Measurements from ENCODE around the gene COL27A1.
"Not testable (repeated sequence)": the region's sequence is repeated elsewhere in the genome, so short reads cannot be mapped to it uniquely, and the experiment has no call there.

COL27A1 gene

GRCh38 chr9:114123031-114123977 is 32.0 kb upstream of the COL27A1 start:
- no peak for DNase-seq

- DNase-seq, result no peak
These were observed 31.2 kb upstream of the COL27A1 start for GRCh38 chr9:114124138-114124537.

GRCh38 chr9:114124666-114125475 is 30.5 kb upstream of the COL27A1 start:
- DNase-seq, result no peak

DNA sequence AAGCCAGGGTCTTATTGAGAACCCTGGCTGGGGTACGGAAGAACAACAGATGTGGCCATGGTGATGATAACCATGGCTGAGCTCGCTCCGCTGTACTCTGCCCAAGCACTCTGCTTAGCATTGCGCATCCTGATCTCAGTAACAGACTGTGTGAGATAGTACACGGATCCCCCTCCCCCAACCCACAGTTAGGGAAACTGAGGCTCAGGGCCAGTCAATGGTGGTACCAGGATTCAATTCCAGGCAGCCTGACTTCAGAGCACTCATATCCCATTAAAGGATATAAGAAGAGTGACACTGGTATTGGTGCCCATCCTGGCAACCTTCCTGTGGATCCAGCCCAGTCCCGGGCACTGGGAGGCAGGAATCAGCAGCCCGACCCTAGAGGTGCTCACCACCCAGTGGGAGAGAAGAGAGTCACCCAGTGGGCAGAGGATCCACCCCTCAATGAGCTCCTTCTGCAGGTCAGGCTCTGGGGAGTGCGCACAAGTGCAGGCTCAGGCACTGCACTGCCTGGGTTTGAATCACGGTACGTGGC is 29.8 kb upstream of the COL27A1 start:
- no peak for DNase-seq

DNA sequence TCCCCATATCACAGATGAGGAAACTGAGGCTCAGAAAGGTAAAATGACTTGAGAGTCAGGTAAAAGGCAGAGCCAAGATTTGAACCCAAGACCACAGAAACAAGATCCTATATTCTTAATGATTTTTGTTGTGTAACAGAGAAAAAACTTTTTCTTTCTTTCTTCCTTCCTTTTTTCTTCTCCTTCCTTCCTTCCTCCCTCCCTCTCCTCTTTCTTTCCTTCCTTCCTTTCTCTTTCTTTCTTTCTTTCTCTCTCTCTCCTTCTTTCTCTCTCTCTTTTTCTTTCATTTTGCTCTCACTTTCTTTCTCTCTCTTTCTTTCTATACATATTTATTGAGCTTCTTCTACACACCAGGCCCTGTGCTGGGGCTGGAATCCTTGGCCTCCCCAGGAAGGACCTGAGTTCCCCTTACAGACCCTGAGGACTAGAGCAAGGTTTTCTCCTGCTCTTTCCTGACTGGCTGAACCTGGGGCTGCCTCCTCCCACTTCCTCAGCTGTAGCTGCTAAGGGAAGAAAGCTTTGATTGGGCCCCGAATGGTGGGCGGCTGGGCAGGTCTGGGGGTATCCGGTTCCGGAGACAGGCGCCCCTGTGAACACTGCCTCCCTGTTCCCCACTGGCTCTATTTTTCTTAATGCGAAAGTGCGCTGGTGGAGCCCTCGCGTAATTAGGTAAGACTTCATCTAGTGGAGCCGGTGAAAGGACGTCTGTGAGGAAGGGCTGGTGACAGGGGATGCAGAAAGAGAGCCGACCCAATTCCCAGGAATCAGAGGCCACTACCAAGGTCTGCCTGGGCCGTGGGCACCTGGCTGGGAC is 28.9 kb upstream of the COL27A1 start:
- no peak for DNase-seq

DNA sequence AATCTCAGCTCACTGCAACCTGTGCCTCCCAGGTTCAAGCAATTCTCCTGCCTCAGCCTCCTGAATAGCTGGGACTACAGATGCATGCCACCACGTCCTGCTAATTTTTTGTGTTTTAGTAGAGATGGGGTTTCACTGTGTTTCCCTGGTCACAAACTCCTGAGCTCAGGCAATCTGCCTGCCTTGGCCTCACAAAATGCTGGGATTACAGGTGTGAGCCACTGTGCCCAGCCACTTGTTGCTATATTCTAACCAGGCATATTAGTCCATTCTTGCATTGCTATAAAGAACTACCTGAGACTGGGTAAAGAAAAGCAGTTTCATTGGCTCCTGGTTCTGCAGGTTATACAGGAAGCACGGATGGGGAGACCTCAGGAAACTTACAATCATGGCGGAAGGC is 26.6 kb upstream of the COL27A1 start:
- DNase-seq, result not testable (repeated sequence)

DNA sequence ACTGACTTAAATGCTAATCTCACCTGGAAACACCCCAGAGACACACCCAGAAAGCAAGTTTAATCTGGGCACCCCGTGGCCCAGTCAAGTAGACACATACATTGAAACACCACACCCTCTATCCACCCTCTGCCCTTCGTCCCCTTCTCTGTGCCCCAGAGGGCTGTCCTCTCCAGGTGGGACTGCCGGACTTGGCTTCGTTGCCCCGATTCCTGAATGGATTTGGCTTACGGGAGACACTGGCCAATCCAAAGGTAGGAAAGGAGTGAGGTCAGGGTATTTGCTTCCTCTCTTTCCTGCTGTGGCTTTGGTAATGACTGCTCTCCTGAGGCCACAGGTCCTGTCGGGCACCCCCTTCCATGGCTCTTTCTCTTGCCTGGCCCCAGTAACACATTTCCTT is 25.2 kb upstream of the COL27A1 start:
- no peak for DNase-seq

- no peak for DNase-seq
These were observed 24.6 kb upstream of the COL27A1 start for GRCh38 chr9:114130624-114131277.

DNA sequence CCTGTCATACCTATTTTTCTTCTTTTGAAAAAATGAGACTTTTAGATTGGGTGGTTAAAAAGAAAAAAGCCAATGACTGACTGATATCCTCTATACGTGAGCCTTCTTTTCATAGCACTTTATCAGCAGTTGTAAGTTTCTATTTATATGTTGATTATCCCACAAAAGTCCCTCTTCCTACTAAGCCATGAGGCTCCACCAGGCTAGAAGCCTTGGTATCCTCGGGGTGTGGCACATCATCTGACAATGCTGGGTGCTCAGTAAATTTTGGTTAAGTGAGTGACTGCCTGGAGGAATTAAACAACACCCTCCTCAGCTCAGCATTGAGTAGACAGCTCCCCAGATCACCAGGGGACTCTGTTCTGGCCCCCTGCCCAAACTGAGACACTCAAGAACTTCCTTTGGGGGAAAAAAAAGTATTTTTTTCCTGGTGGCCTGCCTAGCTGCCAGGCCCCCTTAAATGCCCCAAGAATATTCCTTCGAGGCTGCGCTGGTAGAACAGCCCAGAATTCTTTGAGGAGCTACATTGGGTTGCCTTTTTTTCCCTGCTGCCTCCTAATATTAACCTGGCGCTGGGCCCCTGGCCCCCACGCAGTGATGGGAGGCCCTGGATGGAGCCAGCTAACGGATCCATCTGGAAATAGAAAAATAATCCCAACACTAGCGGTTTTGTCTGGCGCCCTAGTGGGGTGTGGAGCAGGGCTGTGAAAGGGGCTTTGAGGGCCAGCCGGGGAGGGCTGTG is 23.4 kb upstream of the COL27A1 start:
- no peak for DNase-seq

DNA sequence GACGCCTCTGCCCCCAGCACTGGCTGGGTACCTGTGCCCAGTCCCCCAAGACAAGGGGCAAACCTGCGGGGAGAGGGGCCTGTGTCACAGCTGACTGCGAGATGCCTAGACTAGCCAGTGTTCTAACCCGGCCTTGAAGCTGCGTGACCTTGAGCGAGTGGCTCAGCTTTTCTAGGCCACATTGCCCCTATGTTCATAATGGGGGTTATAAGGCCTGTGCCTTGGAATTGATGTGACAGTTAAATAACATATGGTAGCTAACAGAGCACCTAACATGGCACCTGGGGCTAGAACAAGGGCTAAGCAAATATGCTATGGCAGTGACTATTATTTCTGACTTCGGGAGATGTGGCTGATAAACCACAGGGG is 22.8 kb upstream of the COL27A1 start:
- no peak for DNase-seq

DNA sequence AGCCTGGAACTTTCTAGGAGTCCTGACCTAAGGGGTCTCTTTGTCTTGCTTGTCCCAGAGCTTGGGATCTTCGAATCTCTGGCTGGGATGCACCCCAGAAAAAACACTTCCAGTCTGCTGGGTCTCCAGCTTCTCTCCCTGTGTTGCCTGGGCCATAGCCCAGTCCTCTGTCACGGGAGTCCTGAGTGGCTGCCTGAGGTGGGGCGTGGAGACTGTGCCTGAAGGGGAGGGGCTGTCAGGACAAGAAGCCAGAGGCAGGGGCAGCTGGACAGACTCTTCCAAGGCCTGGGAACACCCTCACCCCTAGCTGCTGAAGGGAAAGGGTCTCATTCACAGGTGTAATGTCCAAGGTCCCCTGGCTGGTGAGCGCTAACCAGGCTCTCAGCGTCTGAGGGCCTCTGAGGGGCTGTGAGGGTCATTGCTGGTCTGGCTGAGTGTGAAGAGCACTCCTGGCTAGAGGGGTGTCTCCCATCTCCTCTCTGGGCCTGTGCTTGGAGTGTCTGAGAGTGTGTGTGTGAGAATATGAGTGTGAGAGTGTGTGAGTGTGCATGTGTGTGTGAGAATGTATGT is 20.4 kb upstream of the COL27A1 start:
- no peak for DNase-seq

DNA sequence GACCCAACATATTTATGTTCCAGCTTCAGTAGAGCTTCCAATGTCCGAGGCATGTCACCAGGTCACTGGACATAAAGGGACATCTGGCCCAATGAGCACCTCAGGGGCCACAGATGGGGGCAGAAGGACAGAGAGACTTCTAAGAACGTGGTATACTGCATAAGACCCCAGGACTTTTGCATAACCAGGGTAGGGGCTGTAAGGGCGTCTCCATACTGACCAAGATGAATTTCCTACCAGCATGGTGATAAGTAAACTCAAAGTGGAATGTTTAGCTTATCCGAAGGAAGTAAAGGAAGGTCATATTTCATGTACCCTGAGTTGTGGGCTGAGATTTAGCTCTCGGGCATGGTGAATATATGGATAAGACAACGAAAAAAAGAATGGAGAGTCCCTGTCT is 17.5 kb upstream of the COL27A1 start:
- DNase-seq, result no peak

DNA sequence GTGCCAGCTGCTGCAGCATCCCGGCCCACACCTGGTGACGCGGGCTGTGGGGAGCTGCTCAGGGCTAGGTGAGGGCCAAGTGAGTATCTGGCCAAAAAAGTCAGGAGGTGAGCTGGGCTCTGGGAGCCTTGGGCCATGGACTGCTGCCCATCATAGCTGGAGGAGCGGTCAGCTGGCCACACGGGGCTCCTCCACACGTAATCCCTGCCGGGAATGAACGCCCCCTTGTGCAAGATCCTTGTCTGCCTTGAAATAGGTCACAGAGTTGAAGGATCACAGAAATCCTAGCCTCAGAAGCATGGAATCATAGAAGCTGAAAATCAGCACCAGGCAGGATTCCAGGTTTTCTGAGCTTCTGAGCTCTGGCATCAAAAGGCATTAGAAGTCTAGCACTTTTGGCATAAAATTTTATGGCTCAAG is 16.8 kb upstream of the COL27A1 start:
- no peak for DNase-seq

DNA sequence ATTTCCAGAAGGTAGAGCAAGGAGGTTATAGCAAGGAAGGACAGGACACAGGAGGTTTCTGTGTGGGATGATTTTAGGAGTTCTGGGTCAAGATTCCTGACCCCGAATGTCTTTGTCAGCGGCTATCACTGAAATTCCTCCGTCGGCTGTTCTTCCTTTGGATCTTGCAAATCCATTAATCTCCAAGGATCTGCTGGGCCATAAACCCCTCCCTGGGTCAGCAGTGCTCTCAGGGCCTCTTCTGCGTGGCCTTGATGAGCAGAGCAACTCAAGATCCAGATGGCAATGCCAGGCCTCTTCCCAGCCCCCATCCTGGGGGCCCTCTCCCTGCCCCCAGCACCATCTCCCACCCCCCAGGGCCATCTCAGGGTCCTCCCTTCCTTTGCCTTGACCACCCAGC is 16.3 kb upstream of the COL27A1 start:
- no peak for DNase-seq

DNA sequence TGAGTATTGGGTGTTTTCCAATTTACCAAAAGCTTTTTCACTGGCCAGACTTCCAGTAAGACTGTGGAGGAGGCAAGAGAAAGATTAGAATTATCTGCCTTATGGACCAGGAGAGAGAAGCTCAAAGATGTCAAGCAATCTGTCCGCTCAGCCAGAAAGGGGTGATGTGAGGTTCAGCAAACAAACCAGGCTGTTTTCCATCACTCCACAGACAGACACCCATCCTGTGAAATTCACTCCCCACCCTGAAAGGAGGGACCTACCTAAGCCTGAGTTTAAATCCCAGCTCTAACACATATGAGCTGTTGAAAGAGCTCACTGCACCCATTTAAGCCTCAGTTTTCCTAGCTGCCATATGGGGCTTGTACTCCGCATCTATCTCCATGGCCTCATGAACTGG is 14.9 kb upstream of the COL27A1 start:
- DNase-seq, result no peak

DNA sequence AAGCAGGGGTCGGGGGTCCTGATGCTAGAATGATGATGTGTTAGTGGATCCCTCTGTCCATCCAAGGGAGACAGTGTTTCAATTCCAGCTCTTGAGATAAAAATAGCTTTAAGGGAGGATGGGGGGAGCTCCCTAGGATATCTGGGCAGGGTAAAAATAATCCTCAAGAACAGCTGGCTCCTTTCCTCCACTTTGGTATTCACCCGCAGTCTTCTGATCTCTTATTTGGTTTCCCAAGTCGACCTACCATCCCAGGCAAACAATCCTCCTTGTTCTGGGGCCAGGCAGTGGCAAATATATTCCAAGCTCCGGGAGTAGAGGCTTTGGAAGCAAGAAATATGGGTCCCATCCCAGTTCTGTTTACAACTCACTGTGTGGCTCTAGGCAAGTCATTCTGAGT is 14.5 kb upstream of the COL27A1 start:
- no peak for DNase-seq

DNA sequence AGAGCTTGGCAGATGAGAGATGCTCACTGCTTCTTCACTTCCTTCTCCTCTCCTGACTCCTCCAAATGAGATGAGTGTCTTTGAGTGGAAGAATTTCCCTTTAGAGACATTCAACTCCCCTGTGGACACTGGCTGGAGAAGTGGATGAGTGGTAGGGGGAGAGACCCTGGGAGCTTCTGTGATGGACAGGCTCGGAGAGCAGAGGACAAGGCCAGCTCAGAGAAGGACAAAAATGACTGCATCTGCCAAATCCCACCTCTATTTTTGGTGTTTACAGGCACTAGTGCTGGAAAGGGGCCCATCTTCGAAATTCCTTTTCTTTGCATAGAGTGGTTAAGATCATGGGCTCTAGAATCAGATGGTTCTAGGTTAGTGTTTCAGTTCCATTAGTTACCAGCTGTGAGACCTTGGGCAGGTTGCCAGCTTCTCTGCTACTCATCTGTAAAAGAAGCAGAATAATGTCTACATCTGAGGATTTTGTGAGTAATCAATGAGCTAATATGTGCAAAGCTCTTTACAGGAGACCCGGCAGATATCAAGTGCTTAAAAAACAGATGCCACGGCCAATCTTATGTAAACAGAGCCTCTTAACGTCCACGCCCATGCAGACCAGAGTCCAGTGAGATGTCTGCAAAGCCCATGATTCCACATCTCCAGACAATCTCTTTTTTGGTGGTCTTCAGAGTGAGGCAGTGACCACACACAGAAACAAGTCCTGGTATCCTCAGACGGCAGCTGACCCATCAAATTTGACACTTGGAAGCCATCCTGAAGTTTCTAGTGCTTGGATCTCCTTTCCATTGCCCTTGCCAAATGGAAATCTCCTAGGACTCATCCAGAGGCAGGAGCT is 13.6 kb upstream of the COL27A1 start:
- no peak for DNase-seq

DNA sequence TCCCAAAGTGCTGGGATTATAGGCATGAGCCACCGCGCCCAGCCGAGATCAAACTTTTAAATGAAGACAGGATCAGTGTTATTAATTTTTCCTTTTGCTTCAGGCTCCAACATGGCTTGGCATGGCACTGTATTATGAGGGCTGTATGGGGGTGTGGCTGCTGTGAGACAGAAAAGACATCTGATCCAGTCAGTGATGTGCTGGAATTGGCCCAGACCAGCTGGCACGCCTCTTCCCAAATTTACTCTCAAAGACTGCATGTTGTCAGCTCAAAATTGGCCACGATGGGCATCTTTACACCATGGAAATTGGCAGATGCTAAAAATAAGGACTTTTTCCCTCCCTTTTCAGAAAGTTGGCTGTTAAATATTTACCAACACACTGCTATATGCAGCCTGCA is 12.1 kb upstream of the COL27A1 start:
- no peak for DNase-seq

DNA sequence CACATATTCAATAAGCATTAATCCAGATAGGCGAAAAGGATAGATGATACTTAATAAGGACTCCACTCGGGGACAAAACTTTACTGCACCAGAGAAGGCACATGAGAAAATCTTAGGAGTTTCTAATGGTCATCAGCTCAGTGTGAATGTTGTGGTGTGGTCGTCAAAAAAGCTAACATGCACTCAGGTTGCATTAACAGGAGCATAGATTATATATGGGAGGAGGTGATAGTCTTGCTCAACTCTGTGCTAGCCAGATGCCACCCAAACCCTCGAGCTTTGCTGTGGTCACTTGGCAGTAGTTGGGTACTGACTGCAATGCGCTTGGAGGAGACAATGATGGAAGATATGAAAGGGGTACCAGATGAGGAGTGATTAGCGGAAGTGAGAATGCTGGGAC is 8.6 kb upstream of the COL27A1 start:
- no peak for DNase-seq

GRCh38 chr9:114149181-114149580 is 6.2 kb upstream of the COL27A1 start:
- no peak for DNase-seq

Measured in NCI-H1105 treated with DMSO at 0.1 percent for 48 hours (cell line).